LNCaP clone FGC (cell line): ENCODE measurements around the gene RNF141.

Experiments used
- DNase-seq: peaks from one replicate; pipeline ENCODE4 v3.0.0-alpha.2; 2011; ENCODE audit warnings: low read depth
- H3K4me3 ChIP-seq: 2 replicates; pipeline ENCODE4 v1.5.1; 2011; ENCODE audit warnings: mild to moderate bottlenecking, low read depth, low read length, control low read depth
- CTCF ChIP-seq: IDR thresholded peaks from 2 replicates; pipeline ENCODE4 v1.5.1; 2012; ENCODE audit warnings: mild to moderate bottlenecking; ENCODE audit not compliant: control insufficient read depth, insufficient read depth; ENCODE audit errors: extremely low read depth

RNF141 gene

GRCh38 chr11:10474551-10474950, 66.4 kb downstream of the RNF141 start:
- TF ChIP-seq CTCF, result no peak
- no peak overlapping the region for H3K4me3 ChIP-seq
- no peak for DNase-seq

GRCh38 chr11:10473371-10473770, 67.6 kb downstream of the RNF141 start:
- no peak for TF ChIP-seq CTCF
- DNase-seq, result no peak
- H3K4me3 ChIP-seq, result no peak overlapping the region

GRCh38 chr11:10462746-10463300, 78.2 kb downstream of the RNF141 start:
- TF ChIP-seq CTCF, result no peak

More at GRCh38 chr11:10462746-10463300, 78.2 kb downstream of the RNF141 start:
- DNase-seq, result no peak
- H3K4me3 ChIP-seq, result no peak overlapping the region
